Smooth muscle cell (in vitro differentiated cells): ENCODE measurements around the gene DGKI. TPM values are rescaled to one million over a fixed set of nuclear protein-coding genes. Genes with fewer than 3 reads are reported as not detected.

Source experiments
- DNase-seq: peaks from one replicate; lab custom pipeline; 2025; ENCODE audit not compliant: unreplicated experiment; lab: John Stamatoyannopoulos, UW
- H2AFZ ChIP-seq: fragments of 200-600 bp; sonication (generic); 2 replicates; pipeline ENCODE4 v1.6.0; 2016; ENCODE audit warnings: antibody characterized with exemption, low read depth, mild to moderate bottlenecking
- H3F3A ChIP-seq: fragments of 200-600 bp; sonication (generic); 2 replicates; pipeline ENCODE4 v1.6.0; 2017; ENCODE audit warnings: antibody characterized with exemption, low read depth
- H3K27ac ChIP-seq: fragments of 200-600 bp; sonication (generic); 2 replicates; pipeline ENCODE4 v1.5.1; 2016; ENCODE audit warnings: low read depth, mild to moderate bottlenecking
- H3K27me3 ChIP-seq: fragments of 200-600 bp; sonication (generic); 2 replicates; pipeline ENCODE4 v1.6.1; 2016; ENCODE audit warnings: low read depth, mild to moderate bottlenecking
- H3K36me3 ChIP-seq: fragments of 200-600 bp; sonication (generic); 2 replicates; pipeline ENCODE4 v1.5.1; 2016; ENCODE audit warnings: low read depth
- H3K4me1 ChIP-seq: fragments of 200-600 bp; sonication (generic); 2 replicates; pipeline ENCODE4 v1.5.1; 2016; ENCODE audit warnings: low read depth
- H3K4me2 ChIP-seq: fragments of 200-600 bp; sonication (generic); 2 replicates; pipeline ENCODE4 v1.6.0; 2016; ENCODE audit warnings: mild to moderate bottlenecking
- H3K4me3 ChIP-seq: fragments of 200-600 bp; sonication (generic); 2 replicates; pipeline ENCODE4 v1.5.1; 2016; ENCODE audit warnings: mild to moderate bottlenecking
- H3K79me2 ChIP-seq: fragments of 200-600 bp; sonication (generic); 2 replicates; pipeline ENCODE4 v1.6.0; 2016; ENCODE audit warnings: low read depth, mild to moderate bottlenecking
- H3K9ac ChIP-seq: fragments of 200-600 bp; sonication (generic); 2 replicates; pipeline ENCODE4 v1.6.0; 2016; ENCODE audit warnings: low read depth
- H3K9me3 ChIP-seq: fragments of 200-600 bp; sonication (generic); replicated peaks from 2 replicates; pipeline ENCODE4 v1.5.1; 2016; ENCODE audit warnings: low read depth
- H4K20me1 ChIP-seq: fragments of 200-600 bp; sonication (generic); 2 replicates; pipeline ENCODE4 v1.6.0; 2016; ENCODE audit warnings: low read depth
- WGBS: methylation state at CpG from one replicate; pipeline ENCODE4 v1.1.7; 2016; ENCODE audit warnings: low lambda C conversion rate; 5-methylcytosine and 5-hydroxymethylcytosine counted together
- polyA plus RNA-seq: library from polyadenylated mRNA; unstranded; fragments of >200 nt; fragmentation: Nextera tagmentation; extraction: Ambion mirVana; gene quantifications from 2 replicates; pipeline ENCODE4 v1.2.1, GENCODE V29; 2016
- total RNA-seq: library from RNA; depleted of rRNA; stranded (reverse); fragments of >200 nt; gene quantifications from 2 replicates; pipeline ENCODE4 v1.2.3, GENCODE V29; 2014
- TF ChIP-seq, protein P1 (sequence below): fragments of 200-600 bp; sonication (generic); IDR thresholded peaks from 2 replicates; pipeline ENCODE4 v1.5.1; 2017; ENCODE audit warnings: borderline replicate concordance, mild to moderate bottlenecking, antibody characterized with exemption; ENCODE audit not compliant: insufficient read depth, poor library complexity, severe bottlenecking

The DGKI gene
- total and polyA plus RNA-seq, 2 experiments from 2014 or later, result 2.5 to 6.2 TPM

- no peak overlapping the region for H3K9ac ChIP-seq
- peaks cover 6% of the 10 kb centered on the region for H3K27me3 ChIP-seq
- no peaks in the 10 kb centered on the region for H3K36me3 ChIP-seq
- H2AFZ ChIP-seq, result no peak overlapping the region
- DNase-seq, result no peak
- TF ChIP-seq, protein P1, sequence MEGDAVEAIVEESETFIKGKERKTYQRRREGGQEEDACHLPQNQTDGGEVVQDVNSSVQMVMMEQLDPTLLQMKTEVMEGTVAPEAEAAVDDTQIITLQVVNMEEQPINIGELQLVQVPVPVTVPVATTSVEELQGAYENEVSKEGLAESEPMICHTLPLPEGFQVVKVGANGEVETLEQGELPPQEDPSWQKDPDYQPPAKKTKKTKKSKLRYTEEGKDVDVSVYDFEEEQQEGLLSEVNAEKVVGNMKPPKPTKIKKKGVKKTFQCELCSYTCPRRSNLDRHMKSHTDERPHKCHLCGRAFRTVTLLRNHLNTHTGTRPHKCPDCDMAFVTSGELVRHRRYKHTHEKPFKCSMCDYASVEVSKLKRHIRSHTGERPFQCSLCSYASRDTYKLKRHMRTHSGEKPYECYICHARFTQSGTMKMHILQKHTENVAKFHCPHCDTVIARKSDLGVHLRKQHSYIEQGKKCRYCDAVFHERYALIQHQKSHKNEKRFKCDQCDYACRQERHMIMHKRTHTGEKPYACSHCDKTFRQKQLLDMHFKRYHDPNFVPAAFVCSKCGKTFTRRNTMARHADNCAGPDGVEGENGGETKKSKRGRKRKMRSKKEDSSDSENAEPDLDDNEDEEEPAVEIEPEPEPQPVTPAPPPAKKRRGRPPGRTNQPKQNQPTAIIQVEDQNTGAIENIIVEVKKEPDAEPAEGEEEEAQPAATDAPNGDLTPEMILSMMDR, result no peak
- no peaks in the 10 kb centered on the region for H3K4me1 ChIP-seq
- no peaks in the 10 kb centered on the region for H3K79me2 ChIP-seq
- 94% methylated on average over 5 of the region's 5 CpGs for WGBS
- no peaks in the 10 kb centered on the region for H4K20me1 ChIP-seq
- H3F3A ChIP-seq, result no peaks in the 10 kb centered on the region
- H3K4me2 ChIP-seq, result no peak overlapping the region
- H3K9me3 ChIP-seq, result no peaks in the 10 kb centered on the region
- no peak overlapping the region for H3K27ac ChIP-seq
- H3K4me3 ChIP-seq, result no peak overlapping the region
Observed at GRCh38 chr7:137633133-137633532, 213.6 kb downstream of the DGKI start.

DNA sequence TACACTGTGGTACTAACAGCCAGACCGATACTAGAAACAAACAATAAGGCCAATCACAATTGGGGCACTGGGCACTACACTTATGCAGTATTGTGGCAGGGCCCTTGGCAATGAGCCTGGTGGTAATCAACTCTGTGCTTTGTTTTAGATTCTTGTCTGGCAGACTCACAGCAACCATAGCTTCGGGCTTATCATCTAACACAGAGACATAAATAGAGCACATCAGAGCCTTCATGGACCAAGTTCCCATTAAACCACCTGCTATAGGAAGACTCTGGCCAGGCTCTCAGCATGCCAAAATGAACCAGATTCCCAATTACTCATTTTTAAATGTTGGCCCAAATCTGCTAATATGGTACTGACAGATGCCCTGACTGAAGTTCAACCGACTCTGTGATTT, 218.6 kb downstream of the DGKI start:
- Histone ChIP-seq H3K9ac (no peak overlapping the region), H3K79me2 (no peaks in the 10 kb centered on the region), H3K4me1 (no peaks in the 10 kb centered on the region), H2AFZ (no peak overlapping the region), H3K9me3 (no peaks in the 10 kb centered on the region), H3F3A (no peaks in the 10 kb centered on the region), H3K27me3 (peaks cover 6% of the 10 kb centered on the region), H3K36me3 (no peaks in the 10 kb centered on the region), H3K4me2 (no peak overlapping the region), H4K20me1 (no peaks in the 10 kb centered on the region), H3K27ac (no peak overlapping the region), H3K4me3 (no peak overlapping the region)
- no peak for DNase-seq
- WGBS, result 83% methylated on average over 3 of the region's 3 CpGs
- TF ChIP-seq, protein P1, result no peak

DNA sequence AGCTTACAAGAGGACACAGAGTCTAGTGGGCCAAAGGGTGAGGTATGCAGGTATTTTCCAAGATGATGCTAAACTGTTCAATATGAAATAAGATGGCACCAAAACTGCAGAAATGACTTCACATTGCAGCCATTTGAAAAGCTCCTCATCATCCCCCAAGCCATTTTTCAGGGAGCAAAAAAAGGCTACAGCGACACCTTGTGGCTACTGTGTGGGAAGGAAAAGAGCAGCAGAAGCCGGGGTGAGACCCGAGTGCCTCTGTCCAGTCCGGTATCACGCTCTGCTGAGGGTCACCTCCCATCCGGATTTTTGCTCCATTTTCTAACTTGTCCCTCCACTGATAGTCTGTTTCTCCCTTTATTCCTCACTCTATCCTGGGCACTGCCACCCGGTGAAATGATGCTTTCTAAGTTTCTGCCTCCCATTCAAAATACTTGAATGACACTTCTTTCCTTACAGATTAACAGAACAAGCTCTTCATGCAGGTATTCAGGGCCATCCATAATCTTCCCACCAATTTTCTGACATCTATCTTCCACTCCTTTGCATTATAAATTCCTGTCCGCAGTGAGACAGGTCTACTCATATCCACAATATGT, 220.2 kb downstream of the DGKI start:
- Histone ChIP-seq H3F3A (no peaks in the 10 kb centered on the region), H3K27ac (no peak overlapping the region), H3K79me2 (no peaks in the 10 kb centered on the region), H3K4me3 (no peak overlapping the region), H3K4me2 (no peak overlapping the region), H4K20me1 (no peaks in the 10 kb centered on the region), H3K4me1 (no peaks in the 10 kb centered on the region), H2AFZ (no peak overlapping the region), H3K36me3 (no peaks in the 10 kb centered on the region), H3K27me3 (peaks cover 6% of the 10 kb centered on the region), H3K9ac (no peak overlapping the region), H3K9me3 (no peaks in the 10 kb centered on the region)
- WGBS, result 24% methylated on average over 8 of the region's 8 CpGs
- TF ChIP-seq, protein P1, result peak; percentile 80
- peak; percentile 15 for DNase-seq

- DNase-seq, result no peak
- H3K36me3 ChIP-seq, result no peaks in the 10 kb centered on the region
- H3K27me3 ChIP-seq, result peaks cover 6% of the 10 kb centered on the region
Observed at GRCh38 chr7:137625197-137625596, 221.6 kb downstream of the DGKI start.

More at GRCh38 chr7:137625197-137625596, 221.6 kb downstream of the DGKI start:
- no peaks in the 10 kb centered on the region for H3K79me2 ChIP-seq
- 89% methylated on average over 7 of the region's 7 CpGs for WGBS
- no peaks in the 10 kb centered on the region for H3K4me1 ChIP-seq
- H3F3A ChIP-seq, result no peaks in the 10 kb centered on the region
- H4K20me1 ChIP-seq, result no peaks in the 10 kb centered on the region
- no peak overlapping the region for H2AFZ ChIP-seq
- H3K4me3 ChIP-seq, result no peak overlapping the region
- no peak overlapping the region for H3K4me2 ChIP-seq
- TF ChIP-seq, protein P1, result peak; percentile 18
- no peaks in the 10 kb centered on the region for H3K9me3 ChIP-seq
- no peak overlapping the region for H3K27ac ChIP-seq
- H3K9ac ChIP-seq, result no peak overlapping the region
